ENCODE measurements around the gene ACSL4. TPM values are rescaled to one million over a fixed set of nuclear protein-coding genes. Genes with fewer than 3 reads are reported as not detected.
"Not testable (repeated sequence)": the region's sequence is repeated elsewhere in the genome, so short reads cannot be mapped to it uniquely, and the experiment has no call there.

Gene ACSL4
- polyA plus RNA-seq, 1 donor from 2014 or later, result 101 TPM

DNA sequence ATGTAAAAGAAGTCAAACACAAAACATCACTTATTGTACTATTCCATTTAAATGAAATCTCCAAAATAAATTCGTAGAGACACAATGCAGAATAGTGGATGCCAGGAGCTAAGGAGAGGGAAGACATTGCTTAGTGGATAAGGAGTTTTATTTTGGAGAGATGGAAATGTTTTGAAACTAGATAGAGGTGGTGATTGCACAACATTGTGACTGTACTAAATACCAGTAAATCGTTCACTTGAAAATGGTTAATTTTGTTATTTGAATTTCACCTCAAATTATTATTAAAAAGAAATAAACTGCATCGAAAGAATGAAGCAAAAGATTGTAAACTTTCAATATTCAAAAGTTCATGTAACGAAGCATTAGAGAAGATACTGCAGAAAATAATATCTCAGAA, 9.7 kb upstream of the ACSL4 start:
- H3K27ac ChIP-seq (ENCODE audit: low read length), result no peak overlapping the region

DNA sequence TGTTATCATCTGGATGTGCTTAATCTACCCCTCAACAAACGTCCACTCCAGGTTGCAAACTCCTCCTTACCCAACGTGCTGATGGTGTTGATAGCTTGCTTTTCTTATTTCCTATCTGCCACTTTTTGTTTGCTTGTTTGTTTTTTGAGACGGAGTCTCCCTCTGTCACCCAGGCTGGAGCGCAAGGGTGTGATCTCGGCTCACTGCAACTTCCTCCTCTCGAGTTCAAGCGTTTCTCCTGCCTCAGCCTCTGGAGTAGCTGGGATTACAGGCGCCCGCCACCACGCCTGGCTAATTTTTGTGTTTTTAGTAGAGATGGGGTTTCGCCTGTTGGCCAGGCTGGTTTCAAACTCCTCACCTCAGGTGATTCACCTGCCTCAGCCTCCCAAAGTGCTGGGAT, 7.8 kb upstream of the ACSL4 start:
- not testable (repeated sequence) for H3K4me3 ChIP-seq (ENCODE audit: low read length); H2AFZ ChIP-seq (ENCODE audit: low read depth, low read length); H3K27ac ChIP-seq (ENCODE audit: low read length)

More for the DNA sequence above, 9.7 kb upstream of the ACSL4 start:
- TF ChIP-seq TAF1 (IDR thresholded peaks at IDR 0.05; ENCODE audit: low read depth), result no peak
- TF ChIP-seq, protein P1, sequence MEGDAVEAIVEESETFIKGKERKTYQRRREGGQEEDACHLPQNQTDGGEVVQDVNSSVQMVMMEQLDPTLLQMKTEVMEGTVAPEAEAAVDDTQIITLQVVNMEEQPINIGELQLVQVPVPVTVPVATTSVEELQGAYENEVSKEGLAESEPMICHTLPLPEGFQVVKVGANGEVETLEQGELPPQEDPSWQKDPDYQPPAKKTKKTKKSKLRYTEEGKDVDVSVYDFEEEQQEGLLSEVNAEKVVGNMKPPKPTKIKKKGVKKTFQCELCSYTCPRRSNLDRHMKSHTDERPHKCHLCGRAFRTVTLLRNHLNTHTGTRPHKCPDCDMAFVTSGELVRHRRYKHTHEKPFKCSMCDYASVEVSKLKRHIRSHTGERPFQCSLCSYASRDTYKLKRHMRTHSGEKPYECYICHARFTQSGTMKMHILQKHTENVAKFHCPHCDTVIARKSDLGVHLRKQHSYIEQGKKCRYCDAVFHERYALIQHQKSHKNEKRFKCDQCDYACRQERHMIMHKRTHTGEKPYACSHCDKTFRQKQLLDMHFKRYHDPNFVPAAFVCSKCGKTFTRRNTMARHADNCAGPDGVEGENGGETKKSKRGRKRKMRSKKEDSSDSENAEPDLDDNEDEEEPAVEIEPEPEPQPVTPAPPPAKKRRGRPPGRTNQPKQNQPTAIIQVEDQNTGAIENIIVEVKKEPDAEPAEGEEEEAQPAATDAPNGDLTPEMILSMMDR (IDR thresholded peaks at IDR 0.05; ENCODE audit: poor library complexity, severe bottlenecking), result no peak
- no peak for TF ChIP-seq MXI1 (conservative IDR thresholded peaks at IDR 0.05; ENCODE audit: poor library complexity, severe bottlenecking)
- TF ChIP-seq, protein P2, sequence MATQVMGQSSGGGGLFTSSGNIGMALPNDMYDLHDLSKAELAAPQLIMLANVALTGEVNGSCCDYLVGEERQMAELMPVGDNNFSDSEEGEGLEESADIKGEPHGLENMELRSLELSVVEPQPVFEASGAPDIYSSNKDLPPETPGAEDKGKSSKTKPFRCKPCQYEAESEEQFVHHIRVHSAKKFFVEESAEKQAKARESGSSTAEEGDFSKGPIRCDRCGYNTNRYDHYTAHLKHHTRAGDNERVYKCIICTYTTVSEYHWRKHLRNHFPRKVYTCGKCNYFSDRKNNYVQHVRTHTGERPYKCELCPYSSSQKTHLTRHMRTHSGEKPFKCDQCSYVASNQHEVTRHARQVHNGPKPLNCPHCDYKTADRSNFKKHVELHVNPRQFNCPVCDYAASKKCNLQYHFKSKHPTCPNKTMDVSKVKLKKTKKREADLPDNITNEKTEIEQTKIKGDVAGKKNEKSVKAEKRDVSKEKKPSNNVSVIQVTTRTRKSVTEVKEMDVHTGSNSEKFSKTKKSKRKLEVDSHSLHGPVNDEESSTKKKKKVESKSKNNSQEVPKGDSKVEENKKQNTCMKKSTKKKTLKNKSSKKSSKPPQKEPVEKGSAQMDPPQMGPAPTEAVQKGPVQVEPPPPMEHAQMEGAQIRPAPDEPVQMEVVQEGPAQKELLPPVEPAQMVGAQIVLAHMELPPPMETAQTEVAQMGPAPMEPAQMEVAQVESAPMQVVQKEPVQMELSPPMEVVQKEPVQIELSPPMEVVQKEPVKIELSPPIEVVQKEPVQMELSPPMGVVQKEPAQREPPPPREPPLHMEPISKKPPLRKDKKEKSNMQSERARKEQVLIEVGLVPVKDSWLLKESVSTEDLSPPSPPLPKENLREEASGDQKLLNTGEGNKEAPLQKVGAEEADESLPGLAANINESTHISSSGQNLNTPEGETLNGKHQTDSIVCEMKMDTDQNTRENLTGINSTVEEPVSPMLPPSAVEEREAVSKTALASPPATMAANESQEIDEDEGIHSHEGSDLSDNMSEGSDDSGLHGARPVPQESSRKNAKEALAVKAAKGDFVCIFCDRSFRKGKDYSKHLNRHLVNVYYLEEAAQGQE (IDR thresholded peaks at IDR 0.05; ENCODE audit: borderline replicate concordance), result no peak
- TF ChIP-seq POLR2AphosphoS5 (IDR thresholded peaks at IDR 0.05), result no peak
- TF ChIP-seq EZH2 (IDR thresholded peaks at IDR 0.05; ENCODE audit: borderline replicate concordance, insufficient read depth, low read length, poor library complexity, severe bottlenecking), result no peak
- TF ChIP-seq RAD21 (conservative IDR thresholded peaks at IDR 0.05), result no peak
- no peak for TF ChIP-seq EP300 (conservative IDR thresholded peaks at IDR 0.05; ENCODE audit: poor library complexity, severe bottlenecking)
- no peak for TF ChIP-seq SMC3 (conservative IDR thresholded peaks at IDR 0.05; ENCODE audit: poor library complexity)
- H3K79me2 ChIP-seq (replicated peaks; ENCODE audit: insufficient read depth, low read length), result no peaks in the 10 kb centered on the region
- H3K36me3 ChIP-seq (ENCODE audit: insufficient read depth, low read length), result no peaks in the 10 kb centered on the region
- no peak overlapping the region for H3K4me2 ChIP-seq (ENCODE audit: low read length)
- H3K27me3 ChIP-seq (ENCODE audit: insufficient read depth, low read depth, low read length), result no peaks in the 10 kb centered on the region
- no peaks in the 10 kb centered on the region for H3K9me2 ChIP-seq (ENCODE audit: insufficient read depth, low read length)
- no peak overlapping the region for H3K9ac ChIP-seq (ENCODE audit: low read length)
- no peaks in the 10 kb centered on the region for H3K9me3 ChIP-seq (ENCODE audit: low read length)
- no peaks in the 10 kb centered on the region for H3F3A ChIP-seq (ENCODE audit: insufficient read depth, low read length, poor library complexity, severe bottlenecking)
- H2AFZ ChIP-seq (ENCODE audit: low read depth, low read length), result no peak overlapping the region
- no peak overlapping the region for H3K4me3 ChIP-seq (ENCODE audit: low read length)
- no peaks in the 10 kb centered on the region for H4K20me1 ChIP-seq (ENCODE audit: insufficient read depth)

DNA sequence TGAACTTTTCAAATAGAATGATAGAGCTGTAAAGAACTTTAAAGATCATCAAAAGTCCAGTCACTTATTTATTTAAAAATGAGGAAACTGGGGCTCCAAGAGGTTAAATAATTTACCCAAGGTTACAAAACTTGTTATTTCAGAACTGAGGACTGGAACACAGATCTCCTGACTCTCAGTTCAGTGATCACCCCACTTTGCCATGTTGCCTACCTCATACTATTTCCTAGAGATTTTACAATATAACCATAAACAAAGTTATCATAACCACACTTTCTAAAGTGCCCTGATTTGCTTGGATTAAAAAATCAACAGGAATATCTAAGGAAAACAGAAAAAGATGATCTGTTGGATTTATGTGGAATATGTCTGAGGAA, 7.4 kb upstream of the ACSL4 start:
- TF ChIP-seq RAD21 (conservative IDR thresholded peaks at IDR 0.05) (no peak), POLR2AphosphoS5 (IDR thresholded peaks at IDR 0.05) (no peak), EZH2 (IDR thresholded peaks at IDR 0.05; ENCODE audit: borderline replicate concordance, insufficient read depth, low read length, poor library complexity, severe bottlenecking) (no peak), MXI1 (conservative IDR thresholded peaks at IDR 0.05; ENCODE audit: poor library complexity, severe bottlenecking) (no peak), TAF1 (IDR thresholded peaks at IDR 0.05; ENCODE audit: low read depth) (no peak), EP300 (conservative IDR thresholded peaks at IDR 0.05; ENCODE audit: poor library complexity, severe bottlenecking) (no peak), SMC3 (conservative IDR thresholded peaks at IDR 0.05; ENCODE audit: poor library complexity) (no peak)
- TF ChIP-seq, protein P1 (IDR thresholded peaks at IDR 0.05; ENCODE audit: poor library complexity, severe bottlenecking), result no peak
- TF ChIP-seq, protein P2 (IDR thresholded peaks at IDR 0.05; ENCODE audit: borderline replicate concordance), result no peak
- Histone ChIP-seq H3K27me3 (ENCODE audit: insufficient read depth, low read depth, low read length) (no peaks in the 10 kb centered on the region), H3K4me2 (ENCODE audit: low read length) (no peak overlapping the region), H4K20me1 (ENCODE audit: insufficient read depth) (no peaks in the 10 kb centered on the region), H3F3A (ENCODE audit: insufficient read depth, low read length, poor library complexity, severe bottlenecking) (no peaks in the 10 kb centered on the region), H3K79me2 (replicated peaks; ENCODE audit: insufficient read depth, low read length) (no peaks in the 10 kb centered on the region), H3K4me3 (ENCODE audit: low read length) (no peak overlapping the region), H3K9me2 (ENCODE audit: insufficient read depth, low read length) (no peaks in the 10 kb centered on the region), H3K9me3 (ENCODE audit: low read length) (no peaks in the 10 kb centered on the region), H2AFZ (ENCODE audit: low read depth, low read length) (no peak overlapping the region), H3K9ac (ENCODE audit: low read length) (no peak overlapping the region), H3K27ac (ENCODE audit: low read length) (no peak overlapping the region), H3K36me3 (ENCODE audit: insufficient read depth, low read length) (no peaks in the 10 kb centered on the region)

More for the DNA sequence above, 7.8 kb upstream of the ACSL4 start:
- not testable (repeated sequence) for H3K4me2 ChIP-seq (ENCODE audit: low read length); H3K36me3 ChIP-seq (ENCODE audit: insufficient read depth, low read length); H4K20me1 ChIP-seq (ENCODE audit: insufficient read depth); H3K9me2 ChIP-seq (ENCODE audit: insufficient read depth, low read length); H3K9ac ChIP-seq (ENCODE audit: low read length); H3K9me3 ChIP-seq (ENCODE audit: low read length); H3F3A ChIP-seq (ENCODE audit: insufficient read depth, low read length, poor library complexity, severe bottlenecking); H3K79me2 ChIP-seq (replicated peaks; ENCODE audit: insufficient read depth, low read length); H3K27me3 ChIP-seq (ENCODE audit: insufficient read depth, low read depth, low read length)
